ENCODE measurements around the gene KCND3.

DNA sequence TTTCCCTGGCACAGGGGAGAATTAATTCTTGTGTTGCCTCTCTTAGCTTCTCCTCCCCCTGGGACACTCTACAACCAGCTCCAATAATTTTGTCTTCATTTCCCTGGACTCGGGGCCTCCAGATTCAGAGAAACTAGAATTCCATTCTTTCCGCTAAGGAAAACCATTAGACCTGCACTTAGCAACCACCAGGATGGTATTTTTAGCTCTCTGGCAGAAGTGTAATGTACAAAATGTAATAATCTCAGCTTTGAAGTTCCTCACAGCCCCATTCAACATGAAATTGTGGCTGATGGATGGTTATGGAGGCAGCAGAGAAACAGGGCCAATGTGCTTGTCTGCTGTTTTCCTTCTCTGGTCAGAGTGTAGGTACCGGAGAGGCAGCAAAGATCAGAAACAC is 113.8 kb downstream of the KCND3 start:
- TF ChIP-seq, protein P1, sequence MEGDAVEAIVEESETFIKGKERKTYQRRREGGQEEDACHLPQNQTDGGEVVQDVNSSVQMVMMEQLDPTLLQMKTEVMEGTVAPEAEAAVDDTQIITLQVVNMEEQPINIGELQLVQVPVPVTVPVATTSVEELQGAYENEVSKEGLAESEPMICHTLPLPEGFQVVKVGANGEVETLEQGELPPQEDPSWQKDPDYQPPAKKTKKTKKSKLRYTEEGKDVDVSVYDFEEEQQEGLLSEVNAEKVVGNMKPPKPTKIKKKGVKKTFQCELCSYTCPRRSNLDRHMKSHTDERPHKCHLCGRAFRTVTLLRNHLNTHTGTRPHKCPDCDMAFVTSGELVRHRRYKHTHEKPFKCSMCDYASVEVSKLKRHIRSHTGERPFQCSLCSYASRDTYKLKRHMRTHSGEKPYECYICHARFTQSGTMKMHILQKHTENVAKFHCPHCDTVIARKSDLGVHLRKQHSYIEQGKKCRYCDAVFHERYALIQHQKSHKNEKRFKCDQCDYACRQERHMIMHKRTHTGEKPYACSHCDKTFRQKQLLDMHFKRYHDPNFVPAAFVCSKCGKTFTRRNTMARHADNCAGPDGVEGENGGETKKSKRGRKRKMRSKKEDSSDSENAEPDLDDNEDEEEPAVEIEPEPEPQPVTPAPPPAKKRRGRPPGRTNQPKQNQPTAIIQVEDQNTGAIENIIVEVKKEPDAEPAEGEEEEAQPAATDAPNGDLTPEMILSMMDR (IDR thresholded peaks at IDR 0.05; ENCODE audit: low read depth, low read length): no peak
- TF ChIP-seq EZH2phosphoT487 (IDR thresholded peaks at IDR 0.05; ENCODE audit: low read depth): no peak
